GM18861 (cell line): ENCODE measurements around the gene RNASEH1.

Source experiments
- ATAC-seq: cut with Tn5 transposase; IDR thresholded peaks from one replicate; pipeline ENCODE4 v1.9.1; 2021; ENCODE audit not compliant: unreplicated experiment

The RNASEH1 gene, protein sequence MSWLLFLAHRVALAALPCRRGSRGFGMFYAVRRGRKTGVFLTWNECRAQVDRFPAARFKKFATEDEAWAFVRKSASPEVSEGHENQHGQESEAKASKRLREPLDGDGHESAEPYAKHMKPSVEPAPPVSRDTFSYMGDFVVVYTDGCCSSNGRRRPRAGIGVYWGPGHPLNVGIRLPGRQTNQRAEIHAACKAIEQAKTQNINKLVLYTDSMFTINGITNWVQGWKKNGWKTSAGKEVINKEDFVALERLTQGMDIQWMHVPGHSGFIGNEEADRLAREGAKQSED

DNA sequence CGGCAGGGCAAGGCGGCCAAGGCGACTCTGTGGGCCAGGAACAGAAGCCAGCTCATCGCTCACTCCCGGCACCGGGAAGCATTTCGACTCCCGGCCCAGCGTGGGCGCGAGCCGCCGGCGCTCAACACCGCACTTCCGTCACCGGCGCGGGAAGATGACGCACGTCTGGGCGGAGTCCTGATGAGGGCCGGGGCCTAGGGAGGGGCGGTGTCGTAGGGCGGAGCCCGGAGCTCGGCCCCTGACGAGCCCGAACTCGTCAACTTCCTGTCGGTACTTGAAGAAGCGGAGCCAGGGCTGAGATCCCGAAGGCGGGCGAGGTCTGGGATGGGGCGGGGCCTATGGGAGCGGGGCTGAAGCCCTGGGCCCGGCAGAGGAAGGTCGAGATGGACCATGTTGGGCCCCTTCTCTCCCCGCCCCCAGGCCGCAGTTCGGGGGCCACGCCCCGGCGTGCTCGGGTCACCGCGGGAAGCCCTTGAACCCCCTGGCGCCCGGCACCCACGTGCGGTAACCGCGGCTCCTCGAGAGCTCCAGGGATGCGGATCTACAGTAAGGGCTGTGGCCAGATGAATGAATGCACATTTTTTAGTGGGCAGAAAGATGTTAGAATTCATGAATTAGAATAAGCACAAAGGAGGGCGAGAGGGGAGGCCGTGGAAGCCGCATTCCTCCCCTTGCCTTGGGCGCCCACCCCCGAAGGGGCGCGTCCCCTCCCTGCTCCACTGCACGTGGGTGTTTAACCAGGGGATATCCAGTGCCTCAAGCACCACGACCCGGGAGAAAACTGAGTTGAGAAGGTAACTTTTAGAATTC is at the start of gene RNASEH1:
Gene RNASEH1, minus strand, starts transcription at position 129 of the 810 bp plus-strand sequence. Its CDS starts 73 bp downstream, at position 56.
- ATAC-seq: peak; percentile 95

DNA sequence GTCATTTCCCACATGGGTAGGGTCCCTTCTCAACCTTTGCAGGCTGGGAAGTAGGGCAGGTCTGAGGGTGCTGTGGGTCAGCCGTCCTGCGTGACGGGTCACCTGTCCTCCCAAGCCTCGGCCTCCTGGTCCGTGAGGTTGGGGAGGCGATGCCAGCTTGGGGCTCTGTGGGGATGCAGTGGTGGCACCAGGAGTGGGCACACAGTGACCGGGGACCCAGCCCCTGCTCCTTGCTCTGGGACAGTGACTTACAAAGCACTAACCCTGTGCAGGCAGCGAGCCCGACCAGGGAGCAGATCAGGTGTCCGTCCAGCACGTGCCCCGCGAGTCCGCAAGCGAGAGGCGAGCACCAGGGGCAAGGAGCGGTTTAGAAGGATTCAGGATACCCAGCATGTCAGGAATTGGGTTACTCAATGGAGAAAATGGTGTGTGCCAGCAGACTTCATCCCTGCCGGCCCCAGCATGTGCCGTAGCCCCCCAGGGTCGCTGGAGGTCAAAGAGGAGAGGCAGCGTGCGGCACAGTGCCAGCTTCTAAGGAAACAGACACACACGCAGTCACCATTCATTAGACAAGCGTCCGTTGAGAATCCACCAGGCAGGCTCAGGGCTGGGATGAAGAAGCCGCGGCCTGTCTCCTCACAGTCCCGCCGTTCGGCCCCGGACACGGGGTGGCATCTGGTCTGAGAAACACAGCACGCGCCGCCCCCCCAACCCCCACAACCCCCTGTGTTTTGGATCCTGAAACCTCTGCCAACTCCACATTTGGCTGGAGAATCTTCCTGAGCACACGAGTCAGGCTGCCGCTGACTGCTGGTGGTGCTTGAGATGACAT is 48.5 kb upstream of the RNASEH1 start:
- no peak for ATAC-seq

DNA sequence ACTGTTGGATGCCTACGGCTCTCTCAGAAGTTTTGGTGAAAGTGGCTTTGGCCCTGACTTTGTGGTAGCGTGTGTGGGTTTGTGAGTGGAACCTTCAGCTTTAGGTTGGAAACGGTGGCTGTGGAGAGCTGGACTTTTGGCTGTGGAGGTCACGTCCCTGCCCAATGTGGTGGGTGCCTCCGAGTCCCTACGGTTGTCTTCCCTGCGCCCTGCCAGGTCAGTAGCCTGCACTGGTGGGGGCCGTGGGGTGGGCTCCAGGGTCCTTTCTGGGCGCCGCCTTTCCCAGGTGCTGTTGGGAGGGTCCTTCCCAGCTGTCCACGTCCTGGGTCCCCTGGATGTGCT is 47.9 kb upstream of the RNASEH1 start:
- ATAC-seq: no peak

DNA sequence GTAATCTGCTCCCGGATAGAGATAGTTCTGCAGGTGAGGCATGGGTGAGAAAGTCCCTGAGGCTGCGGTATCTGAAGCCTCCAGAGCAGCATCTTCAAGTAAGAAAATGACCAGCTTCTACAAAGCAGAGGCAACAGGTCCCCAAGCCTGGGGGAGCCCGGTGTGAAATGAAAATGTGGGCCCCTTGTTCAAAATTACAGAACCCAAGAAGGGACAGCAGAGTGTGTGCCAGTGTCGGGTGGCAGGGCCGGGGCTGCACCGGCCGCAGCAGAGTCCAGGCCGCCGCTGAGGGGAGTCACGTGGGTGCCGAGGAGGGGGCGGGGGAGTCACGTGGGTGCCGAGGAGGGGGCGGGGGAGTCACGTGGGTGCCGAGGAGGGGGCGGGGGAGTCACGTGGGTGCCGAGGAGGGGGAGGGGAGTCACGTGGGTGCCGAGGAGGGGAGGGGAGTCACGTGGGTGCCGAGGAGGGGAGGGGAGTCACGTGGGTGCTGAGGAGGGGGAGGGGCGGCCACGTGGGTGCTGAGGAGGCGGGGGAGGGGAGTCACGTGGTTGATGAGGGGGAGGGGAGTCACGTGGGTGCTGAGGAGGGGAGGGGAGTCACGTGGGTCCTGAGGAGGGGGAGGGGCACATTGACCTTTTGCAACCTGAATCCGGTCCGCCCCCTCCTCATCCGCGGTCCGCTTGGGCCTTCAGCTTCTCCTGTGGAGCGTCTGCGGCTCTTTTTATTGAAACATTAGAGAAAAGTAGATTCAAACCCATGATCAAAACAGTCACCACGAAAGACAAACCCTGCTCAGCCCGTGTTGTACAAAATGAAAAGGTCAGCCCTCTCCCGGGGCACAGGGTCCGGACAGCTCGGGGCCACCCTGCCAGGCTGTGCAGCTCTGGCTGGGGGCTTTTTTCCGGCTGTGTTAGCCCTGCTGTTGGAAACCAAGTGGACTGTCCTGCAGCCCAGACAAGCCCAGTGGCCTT is 47.1 kb upstream of the RNASEH1 start:
- no peak for ATAC-seq

DNA sequence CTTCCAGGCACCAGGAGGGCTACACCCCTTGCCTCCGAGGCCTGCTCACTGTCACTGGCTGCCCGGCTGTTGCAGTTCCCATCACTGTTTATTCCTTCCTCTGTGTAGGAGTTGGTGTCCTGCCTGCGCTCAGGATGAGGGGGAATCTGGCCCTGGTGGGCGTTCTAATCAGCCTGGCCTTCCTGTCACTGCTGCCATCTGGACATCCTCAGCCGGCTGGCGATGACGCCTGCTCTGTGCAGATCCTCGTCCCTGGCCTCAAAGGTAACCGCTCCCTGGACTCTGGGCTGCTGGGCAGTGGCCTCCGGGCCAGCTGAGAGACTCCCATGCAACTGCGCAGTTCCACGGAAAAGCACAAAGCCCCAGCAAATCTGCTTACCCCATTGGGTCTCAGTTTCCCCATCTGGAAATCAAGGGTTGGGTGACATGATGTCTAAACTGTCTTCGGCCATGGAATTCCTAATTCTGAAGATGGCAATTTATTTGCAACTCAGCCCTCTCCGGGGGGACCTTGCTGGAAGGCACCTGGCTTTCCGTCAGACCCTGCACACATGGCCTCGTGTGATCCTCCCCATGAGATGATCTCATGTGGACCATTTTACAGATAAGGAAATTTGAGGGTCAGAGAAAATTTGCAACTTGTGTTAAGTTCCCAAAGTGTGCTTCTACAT is 46.2 kb upstream of the RNASEH1 start:
- ATAC-seq: no peak

DNA sequence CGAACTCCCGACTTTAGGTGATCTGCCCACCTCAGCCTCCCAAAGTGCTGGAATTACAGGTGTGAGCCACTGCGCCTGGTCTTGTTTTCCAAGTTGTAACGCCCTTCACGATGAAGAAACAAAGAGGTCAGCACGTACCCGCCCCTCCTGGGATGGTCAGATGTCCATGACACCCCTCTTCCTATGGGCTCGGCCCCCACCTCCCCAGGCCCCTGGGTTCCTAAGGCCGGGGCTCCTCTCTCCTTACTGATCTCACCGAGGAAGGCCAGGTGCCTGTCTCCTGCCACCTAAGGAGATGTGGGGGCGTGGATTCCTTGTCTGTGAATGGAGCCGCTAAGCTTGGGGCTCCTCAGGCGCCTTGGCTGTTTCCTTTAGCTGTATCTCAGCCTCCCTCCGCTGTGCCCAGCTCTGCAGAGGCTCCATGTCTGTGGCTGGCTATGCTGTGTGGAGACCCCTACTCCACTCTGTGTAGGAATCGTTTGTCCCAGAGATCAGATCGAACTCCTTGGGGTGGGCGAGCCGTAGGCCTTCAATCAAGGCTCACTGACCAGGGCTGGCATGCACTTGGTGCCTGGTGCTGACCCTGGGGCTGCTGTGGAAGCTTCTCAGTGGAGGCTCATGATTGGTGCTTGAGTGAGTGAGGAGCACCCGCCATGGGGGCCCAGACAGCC is 45.5 kb upstream of the RNASEH1 start:
- no peak for ATAC-seq

DNA sequence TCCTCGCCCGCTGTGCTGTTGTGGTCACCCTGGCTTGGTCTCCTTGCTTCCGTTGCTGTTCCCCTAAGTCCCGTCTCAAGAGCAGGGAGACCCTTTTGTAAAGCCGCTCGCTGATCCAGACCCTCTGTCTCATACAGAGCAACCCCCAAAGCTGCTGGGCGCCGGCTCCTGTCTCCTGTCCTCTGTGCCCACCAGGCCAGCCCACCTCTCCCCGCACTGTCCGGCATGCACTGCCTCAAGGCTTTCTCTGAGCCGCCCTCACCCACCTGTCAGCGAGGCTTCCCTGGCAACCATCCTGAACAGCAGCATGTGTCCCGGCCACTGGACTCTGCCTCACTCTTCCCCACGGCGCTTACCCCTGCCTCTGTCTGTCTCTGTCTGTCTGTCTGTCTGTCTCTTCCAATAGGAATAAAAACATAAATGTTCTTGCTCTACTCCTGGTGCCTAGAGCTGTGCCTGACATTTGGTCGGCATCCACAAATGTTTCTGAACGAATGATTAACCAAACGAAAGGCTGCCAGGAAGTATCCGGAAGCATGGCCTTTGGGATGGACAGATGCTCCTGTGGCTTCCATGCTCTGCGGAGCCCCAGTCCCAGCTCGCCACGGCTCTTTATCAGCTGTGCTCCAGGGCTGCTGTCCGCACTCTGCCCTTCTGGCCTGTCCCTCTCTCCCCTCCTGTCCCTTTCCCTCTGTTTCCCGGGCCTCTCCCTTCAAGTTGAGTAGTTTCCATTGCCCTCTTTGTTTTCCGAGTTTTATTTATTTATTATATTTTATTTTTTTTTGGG is 44.6 kb upstream of the RNASEH1 start:
- no peak for ATAC-seq

DNA sequence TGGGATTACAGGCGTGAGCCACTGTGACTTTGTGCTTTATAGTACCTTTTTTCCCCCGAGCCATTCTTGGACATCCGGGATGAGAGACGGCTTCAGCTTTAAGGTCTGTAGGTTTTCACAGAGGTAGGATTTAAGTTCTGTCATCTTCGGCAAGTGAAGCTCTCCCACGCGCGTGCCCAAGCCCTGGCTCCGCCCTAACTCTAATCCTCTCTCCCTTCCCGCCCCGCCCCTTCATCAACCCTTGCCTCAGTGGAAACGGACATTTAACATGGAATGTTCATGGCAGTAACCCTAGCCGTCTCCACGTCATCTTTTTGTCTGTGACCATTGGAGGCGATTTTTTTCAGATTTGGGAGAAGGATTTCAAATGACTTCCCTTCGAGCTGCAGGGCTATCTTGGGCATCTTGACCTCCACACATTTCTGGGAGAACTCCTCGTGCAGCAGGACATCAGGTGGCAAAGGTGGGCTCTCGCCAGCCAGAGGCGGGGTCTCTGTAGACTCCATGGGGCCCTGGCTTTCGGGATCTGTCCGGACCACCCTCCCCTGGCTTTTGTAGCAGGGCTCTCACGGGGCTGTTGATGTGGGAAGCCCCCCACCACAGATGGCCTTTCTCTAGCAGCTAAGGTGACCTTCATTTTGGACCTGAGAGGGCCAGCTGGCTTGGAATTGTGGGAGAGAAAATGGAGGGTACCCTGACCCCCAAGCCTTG is 43.6 kb upstream of the RNASEH1 start:
- no peak for ATAC-seq

DNA sequence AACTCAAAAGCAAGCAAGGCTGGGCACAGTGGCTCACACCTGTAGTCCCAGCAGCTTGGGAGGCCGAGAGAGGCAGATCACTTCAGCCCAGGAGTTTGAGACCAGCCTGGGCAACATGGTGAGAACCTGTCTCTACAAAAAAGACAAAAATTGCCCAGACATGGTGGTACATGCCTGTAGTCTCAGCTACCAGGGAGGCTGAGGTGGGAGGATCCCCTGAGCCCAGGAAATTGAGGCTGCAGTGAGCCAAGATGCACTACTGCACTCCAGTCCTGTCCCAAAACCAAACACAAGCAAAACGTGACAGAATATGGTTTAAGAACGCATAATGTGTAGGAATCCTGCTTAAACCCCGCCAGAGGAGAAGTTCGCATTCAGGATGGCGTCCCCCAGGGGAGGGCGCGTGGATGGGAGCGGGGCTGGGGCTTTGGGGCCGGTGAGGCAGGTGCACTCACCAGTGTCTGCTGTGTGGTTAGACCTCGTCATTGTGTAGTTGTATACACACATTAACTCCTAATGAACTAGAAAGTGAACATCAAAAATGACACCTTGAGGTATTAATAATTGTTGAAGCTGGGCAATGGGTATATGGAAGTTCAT is 42.2 kb upstream of the RNASEH1 start:
- ATAC-seq: no peak

DNA sequence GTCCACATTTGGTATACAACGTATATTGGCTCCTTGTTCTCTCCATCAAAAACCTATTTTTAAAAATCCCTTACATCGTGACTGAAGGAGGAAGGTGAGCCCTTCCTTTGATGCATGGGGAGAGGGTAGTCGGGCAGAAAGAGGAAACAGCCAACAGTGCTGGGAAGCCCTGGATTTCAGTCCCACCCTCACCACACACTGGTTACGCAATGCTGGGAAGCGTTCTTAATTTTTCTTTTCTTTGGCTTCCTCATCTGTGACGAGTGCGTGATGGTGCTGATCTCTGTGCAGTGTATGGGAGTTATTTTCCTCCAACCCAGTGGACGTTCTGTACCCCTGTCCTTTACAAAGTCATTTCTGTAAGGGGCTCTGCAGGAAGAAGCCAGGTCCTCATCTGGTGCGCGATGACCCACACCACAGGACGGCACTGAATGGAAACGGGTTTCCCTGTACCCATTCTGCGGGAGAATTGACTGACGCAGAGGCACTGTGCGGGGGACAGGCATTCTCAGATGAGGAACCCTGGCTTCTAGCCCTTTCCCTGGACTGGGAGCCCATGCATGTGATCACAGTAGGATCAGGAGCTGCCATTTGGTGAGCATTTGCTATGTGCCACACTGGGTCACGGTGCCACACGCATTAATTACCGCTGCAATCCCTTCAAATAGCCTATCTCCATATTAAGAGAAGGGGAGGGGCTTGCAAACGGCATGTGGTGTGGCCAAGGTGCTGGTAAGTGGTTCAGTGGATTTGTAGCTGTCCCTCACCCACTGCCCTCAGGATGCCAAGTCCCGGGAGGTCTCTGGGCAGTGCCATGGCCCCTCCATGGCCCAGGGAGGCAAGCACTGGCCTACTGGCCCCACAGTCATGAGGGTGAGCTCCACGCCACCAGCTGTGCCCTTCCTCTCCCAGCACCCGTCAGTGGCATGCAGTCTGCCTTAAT is 41.0 kb upstream of the RNASEH1 start:
- ATAC-seq: no peak

DNA sequence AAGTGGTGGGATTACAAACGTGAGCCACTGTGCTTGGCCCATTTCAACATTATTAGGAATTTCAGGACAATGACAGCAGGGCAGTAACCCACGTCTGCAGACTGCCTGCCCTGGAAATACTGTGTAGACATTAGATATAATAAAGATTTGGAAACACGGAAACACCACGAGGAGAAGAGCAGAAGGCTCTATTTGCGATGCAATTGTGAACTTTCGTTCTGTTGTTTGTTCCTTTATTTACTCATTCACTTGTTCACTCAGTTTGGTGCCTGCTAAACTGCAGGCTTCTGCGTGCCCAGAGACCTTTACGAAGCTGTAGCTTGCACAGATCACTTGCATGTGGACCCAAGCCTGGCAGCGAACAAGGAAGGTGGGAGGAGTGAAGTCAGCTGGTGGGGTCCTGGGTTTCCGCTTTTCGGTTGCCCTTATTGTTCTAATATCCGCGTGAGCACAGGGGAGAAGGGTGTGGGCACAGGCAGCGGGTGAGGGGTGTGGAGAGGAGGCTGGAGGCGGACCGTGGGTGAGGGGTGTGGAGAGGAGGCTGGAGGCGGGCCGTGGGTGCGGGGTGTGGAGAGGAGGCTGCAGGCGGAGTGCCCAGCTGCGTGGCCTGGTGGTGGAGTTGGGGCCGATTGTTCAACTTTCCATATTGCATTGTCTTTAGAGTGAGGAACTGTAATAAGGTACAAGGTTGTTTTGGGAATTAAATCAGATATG is 40.2 kb upstream of the RNASEH1 start:
- no peak for ATAC-seq

DNA sequence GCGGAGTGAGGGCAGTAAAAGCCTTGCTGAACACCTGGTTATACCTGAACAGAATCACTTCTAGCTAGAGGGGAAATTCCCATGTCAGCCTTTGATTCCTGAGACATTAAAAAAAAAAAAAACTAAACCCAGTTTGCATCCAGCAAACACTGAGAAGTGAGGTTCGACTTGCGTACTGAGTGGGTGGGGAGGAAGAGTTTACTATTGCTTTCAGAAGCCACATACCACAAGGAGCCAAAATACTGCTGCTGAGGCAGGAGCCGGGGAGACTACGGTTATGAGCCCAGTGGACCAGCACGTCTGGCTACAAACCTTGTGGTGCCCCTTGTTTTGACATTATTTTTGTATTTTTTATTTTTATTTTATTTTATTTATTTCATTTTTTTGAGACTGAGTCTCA is 39.4 kb upstream of the RNASEH1 start:
- ATAC-seq: no peak

DNA sequence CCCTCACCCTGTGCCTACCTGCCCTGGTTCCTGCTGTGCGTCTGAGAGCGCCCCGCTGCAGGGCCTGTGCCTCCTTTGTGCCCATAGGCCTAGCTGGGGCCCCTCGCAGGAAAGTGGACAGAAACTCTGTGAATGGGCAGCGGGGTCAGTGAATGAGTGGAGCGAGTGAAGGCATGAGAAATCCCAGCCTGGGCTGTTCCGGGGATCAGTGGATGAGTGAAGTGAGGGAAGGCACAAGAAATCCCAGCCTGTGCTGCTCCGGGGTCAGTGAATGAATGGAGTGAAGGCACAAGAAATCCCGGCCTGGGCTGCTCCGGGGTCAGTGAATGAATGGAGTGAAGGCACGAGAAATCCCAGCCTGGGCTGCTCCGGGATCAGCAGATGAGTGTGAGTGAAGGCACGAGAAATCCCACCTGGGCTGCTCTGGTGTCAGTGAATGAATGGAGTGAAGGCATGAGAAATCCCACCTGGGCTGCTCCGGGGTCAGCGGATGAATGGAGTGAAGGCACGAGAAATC is 38.8 kb upstream of the RNASEH1 start:
- ATAC-seq: no peak

DNA sequence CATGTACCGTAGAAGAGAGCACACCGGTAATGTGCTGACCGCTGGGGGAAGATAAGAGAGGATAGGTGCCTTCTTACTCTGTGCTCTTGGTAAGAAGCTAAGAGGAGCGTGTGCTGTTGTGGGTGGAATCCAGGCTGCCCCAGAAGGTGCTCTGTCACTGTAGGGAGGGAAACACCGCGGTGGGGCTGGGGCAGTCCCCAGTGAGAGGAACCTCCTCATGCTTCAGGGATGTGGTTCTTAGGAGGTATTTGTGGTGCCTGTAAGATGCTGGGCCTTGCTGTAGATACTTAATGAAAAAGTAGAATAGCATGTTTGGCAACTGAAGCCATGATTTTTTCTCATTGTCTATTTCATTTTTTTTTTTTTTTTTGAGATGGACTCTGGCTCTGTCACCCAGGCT is 37.9 kb upstream of the RNASEH1 start:
- ATAC-seq: peak; percentile 72

DNA sequence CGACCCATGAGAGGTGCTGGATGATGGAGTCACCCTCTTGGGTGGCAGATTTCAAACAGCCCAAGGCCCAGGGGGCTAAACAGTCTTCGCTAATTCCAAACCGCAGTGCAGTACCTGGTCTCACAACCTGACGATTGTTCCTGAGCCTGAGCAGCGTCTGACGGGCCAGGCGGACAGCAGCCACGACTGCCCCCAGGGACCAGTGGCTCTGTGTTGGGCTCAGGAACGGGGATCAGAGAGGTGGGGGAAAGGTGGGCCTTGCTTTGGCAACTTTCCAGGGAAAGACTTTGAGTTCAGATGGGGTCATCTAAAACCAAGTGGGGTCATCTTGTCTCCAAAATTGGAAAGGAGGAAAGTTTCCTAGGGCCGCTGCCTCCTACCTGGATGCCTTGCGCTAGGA is 37.3 kb upstream of the RNASEH1 start:
- no peak for ATAC-seq
